Measurements from ENCODE around the gene SPTBN1.
"Not testable (repeated sequence)": the region's sequence is repeated elsewhere in the genome, so short reads cannot be mapped to it uniquely, and the experiment has no call there.

The SPTBN1 gene

GRCh38 chr2:54683596-54683995 lies 227.5 kb downstream of the SPTBN1 start:
- no peak for FAIRE-seq

GRCh38 chr2:54685263-54685775 lies 229.2 kb downstream of the SPTBN1 start:
- no peak for FAIRE-seq

DNA sequence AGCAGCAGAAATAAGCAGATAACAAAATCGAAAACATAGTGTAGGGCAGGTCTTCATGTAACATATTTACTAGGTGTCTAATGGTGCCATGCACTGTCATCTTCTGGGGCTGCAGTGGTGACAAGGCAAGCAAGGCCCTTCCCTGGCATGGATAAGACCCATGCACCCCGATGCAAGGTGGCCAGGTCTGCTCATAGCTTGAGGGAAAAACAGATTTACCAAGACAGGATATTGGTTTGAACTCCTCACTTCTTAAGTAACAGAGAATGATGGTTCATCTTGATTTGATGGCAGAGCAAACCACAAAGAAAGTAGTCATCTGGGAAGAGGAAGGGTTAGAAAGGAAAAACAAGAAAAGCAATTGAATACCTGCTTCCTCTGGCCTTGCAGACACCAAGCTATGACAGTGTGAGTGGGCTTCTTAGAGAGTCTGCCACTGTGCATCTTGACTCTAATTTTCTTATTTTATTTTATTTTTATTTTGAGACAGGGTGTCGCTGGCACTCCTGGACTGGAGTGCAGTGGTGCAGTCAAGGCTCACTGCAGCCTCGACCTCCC lies 231.5 kb downstream of the SPTBN1 start:
- FAIRE-seq: no peak

GRCh38 chr2:54691445-54692135 lies 235.5 kb downstream of the SPTBN1 start:
- no peak for FAIRE-seq

DNA sequence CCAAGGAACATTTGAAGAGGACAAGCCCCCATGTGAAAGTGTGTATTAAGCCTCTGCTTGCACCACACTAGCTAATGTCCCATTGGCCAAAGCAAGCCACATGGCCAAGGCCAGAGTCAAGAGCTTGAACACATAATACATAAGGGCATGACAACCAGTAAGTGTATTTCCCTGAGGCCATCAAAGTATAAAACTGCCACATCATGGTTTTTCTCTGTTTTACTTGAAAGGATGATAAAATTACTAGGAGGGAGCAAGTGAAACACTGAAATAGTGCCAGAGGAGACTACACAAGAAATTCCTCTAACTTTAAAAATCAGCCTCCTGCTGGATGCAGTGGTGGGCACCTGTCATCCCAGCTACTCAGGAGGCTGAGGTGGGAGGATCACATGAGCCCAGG lies 236.4 kb downstream of the SPTBN1 start:
- FAIRE-seq: no peak

DNA sequence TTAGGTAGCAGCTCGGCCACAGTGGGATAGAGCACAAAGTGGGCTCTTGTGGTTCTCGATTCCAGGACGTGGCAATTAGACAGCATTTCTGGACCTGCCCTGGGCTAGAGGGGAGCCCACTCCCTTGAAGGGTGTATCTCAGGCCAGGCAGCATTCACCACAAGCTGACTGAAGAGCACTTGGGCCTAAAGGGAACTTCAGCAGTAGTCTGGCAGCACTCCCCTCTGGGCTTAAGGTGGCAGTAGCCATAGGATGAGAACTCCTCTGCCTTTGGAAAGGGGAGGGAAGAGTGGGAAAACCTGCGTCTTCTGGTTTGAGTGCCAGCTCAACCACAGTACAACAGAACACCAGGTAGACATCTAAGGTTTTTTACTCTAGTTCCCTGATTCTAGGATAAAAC lies 239.3 kb downstream of the SPTBN1 start:
- no peak for FAIRE-seq

DNA sequence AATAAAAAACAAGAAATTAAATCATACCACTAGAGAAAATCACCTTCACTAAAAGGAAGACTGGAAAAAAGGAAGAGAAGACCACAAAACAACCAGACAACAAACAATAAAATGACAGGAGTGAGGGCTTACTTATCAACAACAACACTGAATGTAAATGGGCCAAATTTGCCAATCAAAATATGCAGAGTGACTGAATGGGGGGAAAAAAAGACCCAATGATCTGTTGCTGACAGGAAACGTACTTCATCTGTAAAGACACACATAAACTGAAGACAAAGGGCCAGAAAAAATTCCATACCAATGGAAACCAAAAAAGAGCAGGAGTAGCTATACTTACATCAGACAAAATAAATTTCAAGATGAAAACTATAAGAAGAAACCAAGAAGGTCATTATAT lies 241.8 kb downstream of the SPTBN1 start:
- FAIRE-seq: no peak

DNA sequence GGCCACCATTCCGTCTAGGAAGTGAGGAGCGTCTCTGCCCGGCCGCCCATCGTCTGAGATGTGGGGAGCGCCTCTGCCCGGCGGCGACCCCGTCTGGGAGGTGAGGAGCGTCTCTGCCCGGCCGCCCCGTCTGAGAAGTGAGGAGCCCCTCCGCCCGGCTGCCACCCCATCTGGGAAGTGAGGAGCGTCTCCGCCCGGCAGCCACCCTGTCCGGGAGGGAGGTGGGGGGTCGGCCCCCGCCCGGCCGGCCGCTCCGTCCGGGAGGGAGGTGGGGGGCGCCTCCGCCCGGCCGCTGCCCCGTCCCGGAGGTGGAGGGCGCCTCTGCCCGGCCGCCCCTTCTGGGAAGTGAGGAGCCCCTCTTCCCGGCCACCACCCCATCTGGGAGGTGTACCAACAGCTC lies 242.8 kb downstream of the SPTBN1 start:
- not testable (repeated sequence) for FAIRE-seq

DNA sequence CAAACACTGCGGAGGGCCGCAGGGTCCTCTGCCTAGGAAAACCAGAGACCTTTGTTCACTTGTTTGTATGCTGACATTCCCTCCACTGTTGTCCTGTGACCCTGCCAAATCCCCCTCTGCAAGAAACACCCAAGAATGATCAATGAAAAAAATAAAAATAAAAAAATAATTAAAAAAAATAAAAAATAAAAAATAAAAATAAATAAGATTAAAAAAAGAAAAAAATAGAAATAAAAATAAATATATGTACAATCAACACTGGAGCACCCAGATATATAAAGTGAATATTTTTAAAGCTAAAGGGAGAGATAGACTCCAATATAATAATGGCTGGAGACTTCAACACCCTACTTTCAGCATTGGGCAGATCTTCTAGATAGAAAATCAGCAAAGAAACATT lies 243.5 kb downstream of the SPTBN1 start:
- no peak for FAIRE-seq

DNA sequence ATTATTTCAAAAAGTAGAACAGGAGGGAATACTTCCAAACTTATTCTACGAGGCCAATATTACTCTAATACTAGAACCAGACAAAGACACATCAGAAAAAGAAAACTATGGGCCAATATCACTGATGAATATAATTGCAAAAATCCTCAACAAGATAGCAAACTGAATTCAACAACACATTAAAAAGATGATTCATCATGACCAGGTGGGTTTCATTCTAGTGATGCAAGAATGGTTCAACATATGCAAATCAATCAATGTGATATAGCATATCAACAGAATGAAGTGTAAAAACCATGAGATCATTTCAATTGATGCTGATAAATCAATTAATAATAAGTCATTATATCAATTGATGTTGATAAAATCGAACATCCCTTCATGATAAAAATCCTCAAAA lies 244.9 kb downstream of the SPTBN1 start:
- FAIRE-seq: no peak

GRCh38 chr2:54704238-54704637 lies 248.1 kb downstream of the SPTBN1 start:
- no peak for FAIRE-seq

GRCh38 chr2:54704688-54705605 lies 248.8 kb downstream of the SPTBN1 start:
- FAIRE-seq: peak; percentile 99

GRCh38 chr2:54706622-54707021 lies 250.5 kb downstream of the SPTBN1 start:
- FAIRE-seq: no peak

DNA sequence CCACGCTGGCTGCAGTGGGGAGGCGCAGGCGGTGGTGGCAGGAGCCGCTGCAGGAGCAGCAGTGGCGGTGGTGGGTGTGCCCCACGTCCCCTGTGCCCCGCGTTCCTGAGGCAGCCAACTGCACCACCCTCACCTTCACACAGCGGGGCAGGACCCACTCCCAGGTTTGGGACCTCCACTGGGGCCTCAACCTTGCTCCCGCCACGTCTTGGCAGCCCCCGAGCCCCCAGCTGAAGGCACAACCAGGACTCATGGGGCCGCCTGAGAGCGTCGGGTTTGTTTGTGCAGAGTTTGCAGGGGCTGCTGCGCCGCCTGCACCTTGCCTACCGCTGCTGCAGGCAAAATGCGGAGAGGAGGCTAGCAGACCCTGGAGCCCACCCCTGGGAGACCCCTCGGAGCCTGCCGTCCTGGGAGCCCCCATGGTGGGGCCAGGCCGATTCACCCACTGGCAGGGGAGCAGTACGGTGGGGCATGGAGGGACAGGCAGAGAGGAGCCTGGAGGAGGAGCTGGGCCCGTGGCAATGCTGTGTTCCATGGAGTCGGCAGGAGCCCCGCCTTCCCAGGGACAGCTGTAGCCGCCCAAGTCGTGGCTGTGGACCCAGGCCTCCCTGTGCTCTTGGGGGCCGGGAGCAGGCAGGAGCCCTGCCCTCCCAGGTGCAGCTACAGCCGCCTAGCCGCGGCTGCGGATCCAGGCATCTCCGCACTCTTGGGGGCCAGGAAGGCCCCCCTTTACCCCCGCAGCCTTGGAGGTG lies 252.6 kb downstream of the SPTBN1 start:
- no peak for FAIRE-seq

- FAIRE-seq: no peak
Measured at GRCh38 chr2:54709336-54709809, 253.2 kb downstream of the SPTBN1 start.

GRCh38 chr2:54710216-54710615 lies 254.1 kb downstream of the SPTBN1 start:
- no peak for FAIRE-seq

DNA sequence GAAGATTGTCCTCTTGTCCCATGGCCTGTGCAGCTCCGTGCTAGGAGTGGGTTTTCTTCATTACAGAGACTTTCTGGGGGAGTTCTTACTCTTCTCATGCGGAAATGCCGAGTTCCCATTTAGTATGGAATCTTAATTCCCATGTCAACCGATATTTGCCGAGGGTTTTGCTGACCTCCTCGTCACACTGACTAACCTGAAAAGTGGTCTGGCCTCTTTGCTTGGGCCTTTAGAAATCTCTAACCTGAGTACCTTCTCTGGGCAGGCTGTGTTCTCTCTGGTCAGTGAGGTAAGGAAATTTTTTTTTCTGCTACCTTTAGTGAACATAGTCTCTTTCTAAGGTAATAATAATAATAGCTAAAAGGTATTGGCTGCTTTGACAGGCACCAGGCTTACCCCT lies 256.4 kb downstream of the SPTBN1 start:
- no peak for FAIRE-seq

GRCh38 chr2:54714996-54715395 lies 258.9 kb downstream of the SPTBN1 start:
- FAIRE-seq: no peak

DNA sequence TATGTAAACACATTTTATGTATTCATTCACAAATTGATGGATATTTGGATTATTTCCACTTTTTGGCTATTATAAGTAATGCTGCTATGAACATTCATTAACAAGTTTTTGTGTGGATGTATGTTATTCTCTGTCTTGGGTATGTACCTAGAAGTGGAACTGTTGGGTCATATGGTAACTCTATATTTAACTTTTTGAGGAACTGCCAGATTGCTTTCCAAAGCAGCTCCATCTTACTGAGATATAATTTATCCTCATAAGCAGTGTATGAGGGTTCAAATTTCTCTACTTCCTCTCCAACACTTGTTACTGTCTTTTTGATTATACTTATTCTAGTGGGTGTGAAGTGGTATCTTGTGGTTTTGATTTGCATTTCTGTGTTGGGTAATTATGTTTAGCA lies 260.2 kb downstream of the SPTBN1 start:
- FAIRE-seq: no peak

DNA sequence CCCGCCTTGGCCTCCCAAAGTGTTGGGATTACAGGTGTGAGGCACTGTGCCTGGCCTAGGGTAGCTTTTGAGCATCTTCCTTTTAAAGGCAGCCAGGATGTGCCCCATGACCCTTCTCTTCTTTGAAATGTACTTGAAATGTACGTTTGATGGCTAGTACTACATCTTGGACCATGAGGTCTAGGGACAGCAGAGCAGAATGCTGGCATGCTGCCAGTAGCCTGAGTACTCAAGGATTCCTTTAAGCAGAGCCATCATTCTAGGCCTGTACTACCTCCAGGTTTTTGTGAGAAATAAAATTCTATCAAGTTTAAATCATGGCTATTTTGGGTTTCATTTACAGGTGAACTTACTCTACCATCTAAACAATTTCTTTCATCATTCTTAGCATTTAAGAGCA lies 264.4 kb downstream of the SPTBN1 start:
- no peak for FAIRE-seq
